Left lobe of liver (tissue), 2 donors: ENCODE results near the gene ENKUR. TPM values are rescaled to one million over a fixed set of nuclear protein-coding genes. Genes with fewer than 3 reads are reported as not detected.
A peak's percentile ranks its signal among the peaks of the same experiment; 100 is the strongest.
"Not testable (repeated sequence)": the region's sequence is repeated elsewhere in the genome, so short reads cannot be mapped to it uniquely, and the experiment has no call there.

Experiments
- ATAC-seq: fragments of 200-7000 bp; cut with Tn5 transposase; one replicate; pipeline ENCODE4 v1.9.1; 2020; ENCODE audit warnings: mild to moderate bottlenecking, moderate library complexity
- DNase-seq: peaks from one replicate; pipeline ENCODE4 v3.0.0-alpha.2; 2020; ENCODE audit warnings: low spot score
- total RNA-seq: library from RNA; stranded (reverse); gene quantifications from one replicate; pipeline ENCODE4 v1.2.1, GENCODE V29; 2021
- donor health status: DM: no; HTN: no; CAD: no; lungs with moderate emphysema.
- donor health status: DM: no; HTN: yes; CAD: no.

Gene ENKUR
- total RNA-seq, 1 donor from 2014 or later, result 0.48 TPM

- DNase-seq, result no peak
- no peak for ATAC-seq
These were observed 8.6 kb upstream of the ENKUR start for GRCh38 chr10:25024528-25024927.

GRCh38 chr10:25023278-25023677 is 7.3 kb upstream of the ENKUR start:
- ATAC-seq, result no peak

GRCh38 chr10:25018703-25019102 is 2.7 kb upstream of the ENKUR start:
- DNase-seq (no peak), ATAC-seq (no peak)

More at GRCh38 chr10:25023278-25023677, 7.3 kb upstream of the ENKUR start:
- no peak for DNase-seq

GRCh38 chr10:25017661-25018060 is 1.7 kb upstream of the ENKUR start:
- no peak for DNase-seq
- ATAC-seq, result no peak

GRCh38 chr10:25017154-25017590 is 1.2 kb upstream of the ENKUR start:
- peak; percentile 3 for ATAC-seq
- DNase-seq, result no peak

GRCh38 chr10:25016376-25017153 is 607 bp upstream of the ENKUR start, which contains the start of gene THNSL1:
Gene THNSL1, plus strand, starts transcription at chr10:25016612. Its CDS starts 6,612 bp downstream, at chr10:25023224.
- ATAC-seq (peak; percentile 95), DNase-seq (peak; percentile 99)

- ATAC-seq (no peak), DNase-seq (no peak)
These were observed 1.4 kb downstream of the ENKUR start for GRCh38 chr10:25014579-25014978.

- DNase-seq, ATAC-seq: not testable (repeated sequence)
These were observed 4.4 kb downstream of the ENKUR start for GRCh38 chr10:25011591-25011990.

- DNase-seq (no peak), ATAC-seq (no peak)
These were observed 17.9 kb downstream of the ENKUR start for GRCh38 chr10:24998044-24998443.

- no peak for DNase-seq
- ATAC-seq, result no peak
These were observed 20.9 kb downstream of the ENKUR start for GRCh38 chr10:24995072-24995471.

- DNase-seq (no peak), ATAC-seq (peak; percentile 70)
These were observed 22.6 kb downstream of the ENKUR start for GRCh38 chr10:24993237-24993958.

GRCh38 chr10:24992512-24993133 is 23.3 kb downstream of the ENKUR start:
- no peak for ATAC-seq
- no peak for DNase-seq

GRCh38 chr10:24991298-24991697 is 24.7 kb downstream of the ENKUR start:
- DNase-seq (no peak), ATAC-seq (no peak)

- ATAC-seq (no peak), DNase-seq (no peak)
These were observed 26.1 kb downstream of the ENKUR start for GRCh38 chr10:24989867-24990266.

GRCh38 chr10:24988831-24989640 is 26.9 kb downstream of the ENKUR start:
- no peak for DNase-seq
- ATAC-seq, result no peak

- no peak for DNase-seq
- no peak for ATAC-seq
These were observed 31.1 kb downstream of the ENKUR start for GRCh38 chr10:24984906-24985305.

GRCh38 chr10:24983946-24984345 is 32.0 kb downstream of the ENKUR start:
- ATAC-seq (no peak), DNase-seq (no peak)

GRCh38 chr10:24983130-24983529 is 32.8 kb downstream of the ENKUR start:
- no peak for DNase-seq

GRCh38 chr10:24982319-24983112 is 33.4 kb downstream of the ENKUR start:
- no peak for DNase-seq
- ATAC-seq, result no peak

More at GRCh38 chr10:24983130-24983529, 32.8 kb downstream of the ENKUR start:
- no peak for ATAC-seq

- ATAC-seq, result no peak
- no peak for DNase-seq
These were observed 34.7 kb downstream of the ENKUR start for GRCh38 chr10:24981161-24981710.
